ENCODE data around the gene ZRANB2. TPM values are rescaled to one million over a fixed set of nuclear protein-coding genes. Genes with fewer than 3 reads are reported as not detected.
A peak's percentile ranks its signal among the peaks of the same experiment; 100 is the strongest.

The ZRANB2 gene
- polyA plus RNA-seq (2013) = 84.0 and 88.6 TPM in 2 replicates

- Histone ChIP-seq H2BK5ac (ENCODE audit: low read depth, low read length, poor library complexity) (peak within 1 kb of the TSS; percentile 61), H3K14ac (ENCODE audit: low read length) (peak within 1 kb of the TSS; percentile 84), H4K12ac (ENCODE audit: low read depth, low read length) (peak within 1 kb of the TSS; percentile 88), H3K23ac (ENCODE audit: low read length) (no peak within 1 kb of the TSS), H3K4me1 (ENCODE audit: control insufficient read depth in 1 of 2, insufficient read depth in 2 of 2, low read length in 2 of 2) (no peaks in the 10 kb centered on the region), H3K79me1 (ENCODE audit: low read length) (peaks cover 6% of the 10 kb centered on the region), H3K18ac (ENCODE audit: low read length) (peak within 1 kb of the TSS; percentile 77), H2AFZ (ENCODE audit: insufficient read depth, low read length, poor library complexity) (peak within 1 kb of the TSS; percentile 86), H4K8ac (ENCODE audit: low read depth, low read length) (peak within 1 kb of the TSS; percentile 95), H2BK120ac (ENCODE audit: insufficient read depth, low read length, poor library complexity) (peak within 1 kb of the TSS; percentile 62), H3K9me3 (ENCODE audit: insufficient read depth, low read depth, low read length) (no peaks in the 10 kb centered on the region), H3K79me2 (ENCODE audit: control insufficient read depth, insufficient read depth, low read length, poor library complexity) (peaks cover 6% of the 10 kb centered on the region), H2AK5ac (ENCODE audit: low read length) (peak within 1 kb of the TSS; percentile 83), H4K91ac (ENCODE audit: low read depth, low read length) (peak within 1 kb of the TSS; percentile 63), H3K9ac (ENCODE audit: low read length) (peak within 1 kb of the TSS; percentile 99), H3K36me3 (ENCODE audit: control insufficient read depth in 1 of 2, insufficient read depth in 2 of 2, low read length in 2 of 2) (peaks cover 3 to 4% of the 10 kb centered on the region in 2 experiments), H3K27ac (ENCODE audit: low read depth, low read length) (peak within 1 kb of the TSS; percentile 65), H3K4ac (ENCODE audit: low read depth, low read length) (peak within 1 kb of the TSS; percentile 99), H3K4me3 (ENCODE audit: low read depth, low read length) (peak within 1 kb of the TSS; percentile 84), H3K4me2 (ENCODE audit: low read length) (peak within 1 kb of the TSS; percentile 60), H3K27me3 (ENCODE audit: insufficient read depth, low read length) (no peaks in the 10 kb centered on the region), H2BK12ac (ENCODE audit: low read length) (no peak within 1 kb of the TSS)
- DNase-seq = peak; percentile 93 to 97
- WGBS (ENCODE audit: extremely low coverage, insufficient coverage, insufficient read length) = no CpG with 5 or more reads among the region's 33 CpGs
Measured at GRCh38 chr1:71080739-71081696, at the start of gene ZRANB2. ZRANB2 (minus strand) TSS chr1:71081035; CDS start chr1:71080995, 40 bp downstream.

DNA sequence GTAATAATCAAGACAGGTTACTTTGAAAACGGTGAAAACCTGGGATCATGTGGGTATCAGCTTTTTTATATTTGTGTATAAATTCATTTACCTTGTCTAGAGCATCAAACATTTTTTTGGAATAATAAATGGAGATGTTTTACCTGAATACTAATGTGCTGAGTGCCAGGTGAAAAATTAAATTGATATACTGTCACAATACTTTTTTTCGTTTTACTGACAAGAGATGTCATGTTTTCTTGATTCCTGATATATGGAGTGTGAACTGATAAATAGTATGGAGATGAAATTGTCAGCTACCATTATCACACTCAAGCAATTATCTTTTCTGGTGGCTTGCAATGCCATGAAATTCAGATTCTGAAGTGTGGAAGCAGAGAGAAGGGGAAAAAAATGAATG is 47.2 kb upstream of the ZRANB2 start:
- Histone ChIP-seq H2AK5ac (ENCODE audit: low read length) (no peak overlapping the region), H3K9ac (ENCODE audit: low read length) (no peak overlapping the region), H3K23ac (ENCODE audit: low read length) (no peak overlapping the region), H2AFZ (ENCODE audit: insufficient read depth, low read length, poor library complexity) (no peak overlapping the region), H3K4me2 (ENCODE audit: low read length) (no peak overlapping the region), H4K91ac (ENCODE audit: low read depth, low read length) (no peak overlapping the region), H3K27ac (ENCODE audit: low read depth, low read length) (no peak overlapping the region), H3K9me3 (ENCODE audit: insufficient read depth, low read depth, low read length) (peaks cover 5% of the 10 kb centered on the region), H3K36me3 (ENCODE audit: control insufficient read depth in 1 of 2, insufficient read depth in 2 of 2, low read length in 2 of 2) (no peaks in the 10 kb centered on the region), H2BK12ac (ENCODE audit: low read length) (no peak overlapping the region), H4K12ac (ENCODE audit: low read depth, low read length) (no peak overlapping the region), H3K18ac (ENCODE audit: low read length) (no peak overlapping the region), H4K8ac (ENCODE audit: low read depth, low read length) (no peak overlapping the region), H3K4ac (ENCODE audit: low read depth, low read length) (no peak overlapping the region), H3K4me1 (ENCODE audit: control insufficient read depth in 1 of 2, insufficient read depth in 2 of 2, low read length in 2 of 2) (no peaks in the 10 kb centered on the region), H3K79me1 (ENCODE audit: low read length) (no peaks in the 10 kb centered on the region), H2BK120ac (ENCODE audit: insufficient read depth, low read length, poor library complexity) (no peak overlapping the region), H2BK5ac (ENCODE audit: low read depth, low read length, poor library complexity) (no peak overlapping the region), H3K4me3 (ENCODE audit: low read depth, low read length) (no peak overlapping the region), H3K27me3 (ENCODE audit: insufficient read depth, low read length) (no peaks in the 10 kb centered on the region), H3K14ac (ENCODE audit: low read length) (no peak overlapping the region), H3K79me2 (ENCODE audit: control insufficient read depth, insufficient read depth, low read length, poor library complexity) (no peaks in the 10 kb centered on the region)
- WGBS (ENCODE audit: extremely low coverage, insufficient coverage, insufficient read length) = no CpG with 5 or more reads among the region's 2 CpGs
- DNase-seq = no peak

DNA sequence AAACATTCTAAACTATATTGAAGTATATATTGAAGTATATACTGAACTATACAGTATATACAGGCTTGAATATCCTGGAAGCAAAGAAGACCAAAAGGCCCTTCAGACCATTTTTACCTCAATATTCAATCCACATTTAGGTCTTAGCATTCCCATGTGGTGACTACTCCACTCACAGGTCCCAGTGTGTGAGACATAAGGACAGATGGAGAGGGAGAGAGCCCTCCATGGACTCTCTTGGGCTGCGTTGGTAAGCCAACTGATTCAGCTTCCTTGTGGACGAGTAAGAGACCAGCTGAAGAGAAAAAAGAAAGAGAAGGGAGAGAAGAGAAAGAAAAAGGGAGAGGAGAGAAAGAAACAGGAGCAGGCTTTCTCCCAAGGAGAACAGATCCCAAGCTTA is 37.3 kb upstream of the ZRANB2 start:
- Histone ChIP-seq H2AFZ (ENCODE audit: insufficient read depth, low read length, poor library complexity) (no peak overlapping the region), H3K36me3 (ENCODE audit: control insufficient read depth in 1 of 2, insufficient read depth in 2 of 2, low read length in 2 of 2) (no peaks in the 10 kb centered on the region), H3K4me1 (ENCODE audit: control insufficient read depth in 1 of 2, insufficient read depth in 2 of 2, low read length in 2 of 2) (no peaks in the 10 kb centered on the region), H3K27me3 (ENCODE audit: insufficient read depth, low read length) (no peaks in the 10 kb centered on the region), H2AK5ac (ENCODE audit: low read length) (no peak overlapping the region), H3K79me2 (ENCODE audit: control insufficient read depth, insufficient read depth, low read length, poor library complexity) (no peaks in the 10 kb centered on the region), H2BK5ac (ENCODE audit: low read depth, low read length, poor library complexity) (no peak overlapping the region), H4K91ac (ENCODE audit: low read depth, low read length) (no peak overlapping the region), H3K23ac (ENCODE audit: low read length) (no peak overlapping the region), H2BK12ac (ENCODE audit: low read length) (no peak overlapping the region), H2BK120ac (ENCODE audit: insufficient read depth, low read length, poor library complexity) (no peak overlapping the region), H3K9me3 (ENCODE audit: insufficient read depth, low read depth, low read length) (no peaks in the 10 kb centered on the region), H3K4me2 (ENCODE audit: low read length) (no peak overlapping the region), H3K27ac (ENCODE audit: low read depth, low read length) (no peak overlapping the region), H4K8ac (ENCODE audit: low read depth, low read length) (no peak overlapping the region), H3K9ac (ENCODE audit: low read length) (no peak overlapping the region), H3K4me3 (ENCODE audit: low read depth, low read length) (no peak overlapping the region), H3K4ac (ENCODE audit: low read depth, low read length) (no peak overlapping the region), H3K79me1 (ENCODE audit: low read length) (no peaks in the 10 kb centered on the region), H3K14ac (ENCODE audit: low read length) (no peak overlapping the region), H4K12ac (ENCODE audit: low read depth, low read length) (no peak overlapping the region), H3K18ac (ENCODE audit: low read length) (no peak overlapping the region)
- DNase-seq = no peak
- no CpG with 5 or more reads among the region's 2 CpGs for WGBS (ENCODE audit: extremely low coverage, insufficient coverage, insufficient read length)

- Histone ChIP-seq H3K79me1 (ENCODE audit: low read length) (no peaks in the 10 kb centered on the region), H2BK12ac (ENCODE audit: low read length) (no peak overlapping the region), H2AFZ (ENCODE audit: insufficient read depth, low read length, poor library complexity) (no peak overlapping the region), H4K12ac (ENCODE audit: low read depth, low read length) (no peak overlapping the region), H3K27ac (ENCODE audit: low read depth, low read length) (no peak overlapping the region), H2BK5ac (ENCODE audit: low read depth, low read length, poor library complexity) (no peak overlapping the region), H3K4ac (ENCODE audit: low read depth, low read length) (no peak overlapping the region), H2AK5ac (ENCODE audit: low read length) (no peak overlapping the region), H3K4me3 (ENCODE audit: low read depth, low read length) (no peak overlapping the region), H3K18ac (ENCODE audit: low read length) (no peak overlapping the region), H2BK120ac (ENCODE audit: insufficient read depth, low read length, poor library complexity) (no peak overlapping the region), H3K79me2 (ENCODE audit: control insufficient read depth, insufficient read depth, low read length, poor library complexity) (no peaks in the 10 kb centered on the region), H3K14ac (ENCODE audit: low read length) (no peak overlapping the region), H3K9ac (ENCODE audit: low read length) (no peak overlapping the region), H4K8ac (ENCODE audit: low read depth, low read length) (no peak overlapping the region), H3K36me3 (ENCODE audit: control insufficient read depth in 1 of 2, insufficient read depth in 2 of 2, low read length in 2 of 2) (no peaks in the 10 kb centered on the region), H3K4me1 (ENCODE audit: control insufficient read depth in 1 of 2, insufficient read depth in 2 of 2, low read length in 2 of 2) (no peaks in the 10 kb centered on the region), H3K9me3 (ENCODE audit: insufficient read depth, low read depth, low read length) (no peaks in the 10 kb centered on the region), H3K23ac (ENCODE audit: low read length) (no peak overlapping the region), H3K27me3 (ENCODE audit: insufficient read depth, low read length) (no peaks in the 10 kb centered on the region), H3K4me2 (ENCODE audit: low read length) (no peak overlapping the region), H4K91ac (ENCODE audit: low read depth, low read length) (no peak overlapping the region)
- DNase-seq = no peak
- no CpG with 5 or more reads among the region's 2 CpGs for WGBS (ENCODE audit: extremely low coverage, insufficient coverage, insufficient read length)
Measured at GRCh38 chr1:71116729-71117128, 35.9 kb upstream of the ZRANB2 start.
